Measurements from ENCODE around the gene POLR3G. TPM values are rescaled to one million over a fixed set of nuclear protein-coding genes. Genes with fewer than 3 reads are reported as not detected.

The POLR3G gene
- total RNA-seq, 1 donor from 2014 or later: 0.52 TPM

DNA sequence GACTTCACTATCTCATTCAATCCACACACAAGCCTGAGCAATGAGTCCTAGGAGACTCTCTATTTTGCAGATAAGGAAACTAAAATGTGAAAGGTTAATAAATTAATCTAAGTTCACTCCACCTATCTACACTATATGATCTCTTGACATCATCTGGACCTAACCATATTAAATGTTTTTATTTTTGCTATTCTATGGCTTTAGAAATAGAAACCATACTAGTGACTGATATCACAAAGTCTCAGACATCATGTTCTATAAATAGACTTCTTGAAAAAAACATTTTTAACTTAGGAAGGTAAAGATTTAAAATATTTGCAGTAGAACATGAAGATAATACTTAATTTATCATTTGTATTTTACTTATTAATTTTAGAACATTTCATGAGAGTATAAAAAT, 74.6 kb downstream of the POLR3G start:
- H3K9me3 ChIP-seq (ENCODE audit: control insufficient read depth in 3 of 3, low read length in 3 of 3): no peaks in the 10 kb centered on the region
- peaks cover 0 to 3% (median 3%) of the 10 kb centered on the region in 3 donors for H3K27me3 ChIP-seq (ENCODE audit: control insufficient read depth in 3 of 3, insufficient read depth in 3 of 3, low read length in 3 of 3)
- H3K4me3 ChIP-seq (ENCODE audit: low read length in 3 of 3): no peak overlapping the region
- H3K9ac ChIP-seq (ENCODE audit: low read depth in 1 of 3, low read length in 3 of 3): no peak overlapping the region
- H3K36me3 ChIP-seq (ENCODE audit: control insufficient read depth in 3 of 3, insufficient read depth in 3 of 3, low read length in 3 of 3): no peaks in the 10 kb centered on the region
- H3K4me1 ChIP-seq (ENCODE audit: control insufficient read depth in 3 of 3, insufficient read depth in 3 of 3, low read length in 3 of 3): no peaks in the 10 kb centered on the region
- H3K27ac ChIP-seq (ENCODE audit: low read depth, low read length): no peak overlapping the region

DNA sequence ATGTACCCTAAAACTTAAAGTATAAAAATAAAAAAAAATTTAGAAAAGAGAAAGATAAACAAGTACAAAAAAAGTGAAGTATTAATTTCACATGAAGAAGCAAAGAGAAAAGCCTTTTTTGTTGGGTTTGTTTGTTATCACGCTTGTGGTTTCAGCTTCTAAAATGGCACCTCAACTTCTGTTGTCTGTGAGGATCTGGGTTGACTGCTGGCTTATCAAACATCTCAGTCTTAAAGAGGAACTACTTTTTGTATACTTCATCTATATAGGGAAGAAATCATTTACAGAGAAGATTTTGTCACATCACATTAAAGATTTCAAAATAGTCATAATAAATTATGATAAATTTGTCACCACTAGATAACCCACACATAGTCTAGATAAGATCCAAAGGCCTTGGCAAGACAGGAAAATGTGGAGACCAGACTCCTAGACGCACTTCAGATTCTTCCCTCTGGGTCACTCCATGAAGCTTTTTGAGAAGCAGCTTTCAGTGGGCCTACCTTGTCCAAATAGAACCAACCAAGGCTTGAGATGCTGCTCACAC, 75.1 kb downstream of the POLR3G start:
- H3K9ac ChIP-seq (ENCODE audit: low read depth in 1 of 3, low read length in 3 of 3): no peak overlapping the region

DNA sequence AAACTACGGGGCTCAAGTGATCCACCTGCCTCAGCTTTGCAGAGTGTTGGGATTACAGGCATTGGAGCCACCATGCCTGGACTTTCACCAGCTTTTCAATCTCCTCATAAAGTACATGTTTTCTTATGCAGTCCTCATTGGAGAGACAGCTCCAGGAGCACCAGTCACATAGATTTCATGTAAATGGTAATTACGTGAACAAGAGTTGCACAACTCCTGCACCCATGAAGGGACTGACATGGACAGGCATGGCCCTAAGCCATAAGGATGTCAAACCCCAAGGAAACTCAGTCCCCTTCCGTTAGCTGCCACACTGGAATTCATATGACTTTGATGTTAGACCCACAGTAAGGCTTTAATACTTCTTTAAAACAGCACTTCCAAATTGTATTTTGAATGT, 76.3 kb downstream of the POLR3G start:
- H3K36me3 ChIP-seq (ENCODE audit: control insufficient read depth in 3 of 3, insufficient read depth in 3 of 3, low read length in 3 of 3): no peaks in the 10 kb centered on the region
- peaks cover 0 to 5% (median 0%) of the 10 kb centered on the region in 3 donors for H3K27me3 ChIP-seq (ENCODE audit: control insufficient read depth in 3 of 3, insufficient read depth in 3 of 3, low read length in 3 of 3)
- no peak overlapping the region for H3K9ac ChIP-seq (ENCODE audit: low read depth in 1 of 3, low read length in 3 of 3)
- H3K4me1 ChIP-seq (ENCODE audit: control insufficient read depth in 3 of 3, insufficient read depth in 3 of 3, low read length in 3 of 3): no peaks in the 10 kb centered on the region
- H3K9me3 ChIP-seq (ENCODE audit: control insufficient read depth in 3 of 3, low read length in 3 of 3): no peaks in the 10 kb centered on the region
- H3K27ac ChIP-seq (ENCODE audit: low read depth, low read length): no peak overlapping the region
- no peak overlapping the region for H3K4me3 ChIP-seq (ENCODE audit: low read length in 3 of 3)

More for the DNA sequence above, 75.1 kb downstream of the POLR3G start:
- Histone ChIP-seq H3K9me3 (ENCODE audit: control insufficient read depth in 3 of 3, low read length in 3 of 3) (no peaks in the 10 kb centered on the region), H3K4me1 (ENCODE audit: control insufficient read depth in 3 of 3, insufficient read depth in 3 of 3, low read length in 3 of 3) (no peaks in the 10 kb centered on the region), H3K27ac (ENCODE audit: low read depth, low read length) (no peak overlapping the region), H3K27me3 (ENCODE audit: control insufficient read depth in 3 of 3, insufficient read depth in 3 of 3, low read length in 3 of 3) (peaks cover 0 to 5% (median 3%) of the 10 kb centered on the region in 3 donors), H3K36me3 (ENCODE audit: control insufficient read depth in 3 of 3, insufficient read depth in 3 of 3, low read length in 3 of 3) (no peaks in the 10 kb centered on the region), H3K4me3 (ENCODE audit: low read length in 3 of 3) (no peak overlapping the region)

DNA sequence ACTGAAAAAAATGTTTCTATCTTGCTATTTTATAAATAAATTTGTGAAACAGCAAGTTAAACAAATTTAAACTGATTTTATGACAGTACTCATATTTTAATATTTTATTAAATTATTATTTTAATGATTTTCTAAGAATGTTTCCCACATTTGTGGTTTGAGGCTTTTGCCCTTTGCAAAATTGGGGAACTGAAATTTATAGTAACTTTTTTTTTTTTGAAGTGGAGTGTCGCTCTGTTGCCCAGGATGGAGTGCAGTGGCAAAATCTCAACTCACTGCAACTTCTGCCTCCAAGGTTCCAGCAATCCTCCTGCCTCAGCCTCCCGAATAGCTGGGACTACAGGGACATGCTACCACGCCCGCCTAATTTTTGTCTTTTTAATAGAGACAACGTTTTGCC, 76.7 kb downstream of the POLR3G start:
- H3K36me3 ChIP-seq (ENCODE audit: control insufficient read depth in 3 of 3, insufficient read depth in 3 of 3, low read length in 3 of 3): no peaks in the 10 kb centered on the region
- no peak overlapping the region for H3K4me3 ChIP-seq (ENCODE audit: low read length in 3 of 3)
- no peaks in the 10 kb centered on the region for H3K9me3 ChIP-seq (ENCODE audit: control insufficient read depth in 3 of 3, low read length in 3 of 3)
- H3K9ac ChIP-seq (ENCODE audit: low read depth in 1 of 3, low read length in 3 of 3): no peak overlapping the region
- no peaks in the 10 kb centered on the region for H3K4me1 ChIP-seq (ENCODE audit: control insufficient read depth in 3 of 3, insufficient read depth in 3 of 3, low read length in 3 of 3)
- H3K27me3 ChIP-seq (ENCODE audit: control insufficient read depth in 3 of 3, insufficient read depth in 3 of 3, low read length in 3 of 3): peaks cover 0 to 5% (median 4%) of the 10 kb centered on the region in 3 donors
- no peak overlapping the region for H3K27ac ChIP-seq (ENCODE audit: low read depth, low read length)

DNA sequence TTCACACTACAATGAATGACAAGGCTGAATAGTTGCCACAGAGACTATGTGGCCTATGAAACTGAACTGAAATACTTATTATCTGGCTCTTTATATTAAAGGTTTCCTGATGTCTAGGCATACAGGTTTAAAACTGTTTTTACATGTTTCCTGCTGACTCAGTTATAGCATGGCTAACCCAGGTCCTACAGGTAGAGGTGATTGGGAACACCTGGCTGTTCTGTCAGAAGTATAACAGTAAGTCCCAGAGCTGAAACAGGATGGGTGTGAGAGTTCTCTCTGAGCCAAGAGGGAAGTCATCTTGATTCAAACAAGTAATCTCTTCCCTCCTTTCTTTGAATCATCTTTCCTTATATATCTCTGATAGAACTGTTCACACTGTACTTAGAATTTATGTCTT, 79.0 kb downstream of the POLR3G start:
- Histone ChIP-seq H3K27me3 (ENCODE audit: control insufficient read depth in 3 of 3, insufficient read depth in 3 of 3, low read length in 3 of 3) (peaks cover 16 to 23% (median 16%) of the 10 kb centered on the region in 3 donors), H3K9ac (ENCODE audit: low read depth in 1 of 3, low read length in 3 of 3) (no peak overlapping the region), H3K36me3 (ENCODE audit: control insufficient read depth in 3 of 3, insufficient read depth in 3 of 3, low read length in 3 of 3) (no peaks in the 10 kb centered on the region), H3K4me1 (ENCODE audit: control insufficient read depth in 3 of 3, insufficient read depth in 3 of 3, low read length in 3 of 3) (peaks cover 5 to 7% (median 6%) of the 10 kb centered on the region in 3 donors), H3K9me3 (ENCODE audit: control insufficient read depth in 3 of 3, low read length in 3 of 3) (no peaks in the 10 kb centered on the region), H3K4me3 (ENCODE audit: low read length in 3 of 3) (no peak overlapping the region), H3K27ac (ENCODE audit: low read depth, low read length) (no peak overlapping the region)

DNA sequence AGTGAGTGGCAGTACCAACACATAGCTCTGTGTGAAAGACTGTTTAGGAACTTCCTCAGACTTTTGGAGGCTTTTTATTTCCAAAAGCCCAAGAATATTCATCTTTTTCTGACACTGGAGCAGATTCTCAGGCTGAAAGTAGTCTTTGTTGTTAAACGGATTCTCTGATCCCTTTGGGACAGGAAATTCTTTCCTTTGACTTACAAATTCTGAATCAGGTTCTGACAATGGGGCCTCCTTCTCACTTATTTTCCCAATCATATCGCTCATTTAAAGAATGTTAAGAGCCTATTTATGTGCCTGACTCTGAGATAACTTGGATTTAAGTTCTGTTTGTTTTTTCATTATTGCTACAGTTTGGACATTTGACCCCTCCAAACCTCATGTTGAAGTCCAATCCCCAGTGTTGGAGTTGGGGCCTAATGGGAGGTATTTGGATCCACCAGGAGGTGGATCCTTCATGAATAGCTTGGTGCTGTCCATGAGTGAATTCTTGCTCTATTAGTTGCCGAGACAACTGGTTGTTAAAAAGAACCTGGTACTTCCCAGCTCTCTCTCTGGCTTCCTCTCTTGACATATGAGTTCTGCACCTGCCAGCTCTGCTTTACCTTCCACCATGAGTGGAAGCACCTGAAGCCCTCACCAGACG, 79.8 kb downstream of the POLR3G start:
- Histone ChIP-seq H3K27ac (ENCODE audit: low read depth, low read length) (no peak overlapping the region), H3K36me3 (ENCODE audit: control insufficient read depth in 3 of 3, insufficient read depth in 3 of 3, low read length in 3 of 3) (no peaks in the 10 kb centered on the region), H3K9ac (ENCODE audit: low read depth in 1 of 3, low read length in 3 of 3) (no peak overlapping the region), H3K4me1 (ENCODE audit: control insufficient read depth in 3 of 3, insufficient read depth in 3 of 3, low read length in 3 of 3) (peaks cover 5 to 8% (median 8%) of the 10 kb centered on the region in 3 donors), H3K9me3 (ENCODE audit: control insufficient read depth in 3 of 3, low read length in 3 of 3) (no peaks in the 10 kb centered on the region), H3K27me3 (ENCODE audit: control insufficient read depth in 3 of 3, insufficient read depth in 3 of 3, low read length in 3 of 3) (peaks cover 20 to 28% (median 21%) of the 10 kb centered on the region in 3 donors), H3K4me3 (ENCODE audit: low read length in 3 of 3) (no peak overlapping the region)

DNA sequence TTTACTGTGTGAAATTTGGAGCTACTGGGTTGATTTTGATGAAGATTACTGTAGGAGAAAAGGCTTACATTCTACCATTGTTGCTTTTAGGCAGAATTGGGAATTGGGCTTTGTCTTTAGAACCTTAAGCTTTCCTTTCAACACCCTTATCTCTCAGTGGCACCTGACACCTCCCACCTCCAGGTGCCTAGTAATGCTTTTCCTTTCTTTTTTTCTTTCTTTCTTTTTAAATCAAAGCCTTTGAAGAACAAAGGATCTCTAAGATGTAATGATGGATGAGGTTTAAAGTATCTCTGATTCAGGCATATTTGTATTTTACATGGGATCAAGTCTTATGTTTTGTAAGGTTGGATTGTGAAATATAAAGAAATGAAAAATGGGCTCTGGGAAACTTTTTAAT, 81.0 kb downstream of the POLR3G start:
- Histone ChIP-seq H3K9me3 (ENCODE audit: control insufficient read depth in 3 of 3, low read length in 3 of 3) (no peaks in the 10 kb centered on the region), H3K36me3 (ENCODE audit: control insufficient read depth in 3 of 3, insufficient read depth in 3 of 3, low read length in 3 of 3) (no peaks in the 10 kb centered on the region), H3K4me1 (ENCODE audit: control insufficient read depth in 3 of 3, insufficient read depth in 3 of 3, low read length in 3 of 3) (peaks cover 5 to 8% (median 8%) of the 10 kb centered on the region in 3 donors), H3K9ac (ENCODE audit: low read depth in 1 of 3, low read length in 3 of 3) (no peak overlapping the region), H3K27ac (ENCODE audit: low read depth, low read length) (no peak overlapping the region), H3K4me3 (ENCODE audit: low read length in 3 of 3) (no peak overlapping the region), H3K27me3 (ENCODE audit: control insufficient read depth in 3 of 3, insufficient read depth in 3 of 3, low read length in 3 of 3) (peaks cover 21 to 28% (median 25%) of the 10 kb centered on the region in 3 donors)

DNA sequence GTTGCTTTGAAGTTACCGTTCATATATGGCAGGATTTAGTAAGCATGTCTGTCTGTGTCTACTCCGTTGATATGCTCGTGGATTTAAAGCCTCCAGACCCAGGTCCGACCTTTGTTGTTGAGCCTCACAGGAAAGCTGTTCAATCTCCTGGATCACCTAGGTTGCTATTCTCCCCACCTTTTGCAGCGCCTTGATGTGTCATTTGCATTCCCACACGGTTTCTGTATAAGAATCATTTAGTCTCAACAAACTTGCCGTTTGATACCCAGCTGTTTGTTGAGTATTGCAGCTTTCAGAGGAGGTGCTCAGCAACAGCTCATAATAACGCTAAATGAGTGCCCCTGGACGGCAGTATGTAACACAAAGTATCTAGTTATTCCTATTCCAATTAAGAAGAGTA, 82.7 kb downstream of the POLR3G start:
- Histone ChIP-seq H3K9ac (ENCODE audit: low read depth in 1 of 3, low read length in 3 of 3) (no peak overlapping the region), H3K4me3 (ENCODE audit: low read length in 3 of 3) (no peak overlapping the region), H3K9me3 (ENCODE audit: control insufficient read depth in 3 of 3, low read length in 3 of 3) (no peaks in the 10 kb centered on the region), H3K36me3 (ENCODE audit: control insufficient read depth in 3 of 3, insufficient read depth in 3 of 3, low read length in 3 of 3) (no peaks in the 10 kb centered on the region), H3K4me1 (ENCODE audit: control insufficient read depth in 3 of 3, insufficient read depth in 3 of 3, low read length in 3 of 3) (peaks cover 5 to 8% (median 8%) of the 10 kb centered on the region in 3 donors), H3K27ac (ENCODE audit: low read depth, low read length) (no peak overlapping the region), H3K27me3 (ENCODE audit: control insufficient read depth in 3 of 3, insufficient read depth in 3 of 3, low read length in 3 of 3) (peaks cover 21 to 37% (median 28%) of the 10 kb centered on the region in 3 donors)

DNA sequence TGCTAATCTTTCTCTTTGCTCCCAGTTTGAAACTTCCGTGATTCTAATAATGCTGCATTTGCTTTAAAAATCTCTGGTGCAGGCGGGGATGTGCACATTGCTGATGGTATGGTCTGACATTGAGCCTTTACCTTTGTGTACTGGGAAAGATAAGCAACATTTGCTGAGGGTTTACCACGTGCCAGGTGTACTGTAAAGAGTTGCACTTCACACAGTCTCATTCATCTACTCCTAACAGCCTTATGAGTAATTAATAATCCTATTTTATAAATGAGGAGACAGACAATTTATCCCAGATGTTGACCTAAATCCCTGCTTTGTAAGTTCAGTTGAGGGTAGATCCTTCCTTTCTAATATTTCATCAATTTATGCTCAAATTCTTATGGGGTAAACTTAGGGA, 83.2 kb downstream of the POLR3G start:
- H3K9me3 ChIP-seq (ENCODE audit: control insufficient read depth in 3 of 3, low read length in 3 of 3): no peaks in the 10 kb centered on the region
- H3K4me3 ChIP-seq (ENCODE audit: low read length in 3 of 3): peak overlapping the region in 1 of 3 donors; percentile 47
- H3K27me3 ChIP-seq (ENCODE audit: control insufficient read depth in 3 of 3, insufficient read depth in 3 of 3, low read length in 3 of 3): peaks cover 21 to 38% (median 28%) of the 10 kb centered on the region in 3 donors
- no peak overlapping the region for H3K9ac ChIP-seq (ENCODE audit: low read depth in 1 of 3, low read length in 3 of 3)
- peaks cover 5 to 8% (median 8%) of the 10 kb centered on the region in 3 donors for H3K4me1 ChIP-seq (ENCODE audit: control insufficient read depth in 3 of 3, insufficient read depth in 3 of 3, low read length in 3 of 3)
- H3K36me3 ChIP-seq (ENCODE audit: control insufficient read depth in 3 of 3, insufficient read depth in 3 of 3, low read length in 3 of 3): no peaks in the 10 kb centered on the region
- no peak overlapping the region for H3K27ac ChIP-seq (ENCODE audit: low read depth, low read length)

DNA sequence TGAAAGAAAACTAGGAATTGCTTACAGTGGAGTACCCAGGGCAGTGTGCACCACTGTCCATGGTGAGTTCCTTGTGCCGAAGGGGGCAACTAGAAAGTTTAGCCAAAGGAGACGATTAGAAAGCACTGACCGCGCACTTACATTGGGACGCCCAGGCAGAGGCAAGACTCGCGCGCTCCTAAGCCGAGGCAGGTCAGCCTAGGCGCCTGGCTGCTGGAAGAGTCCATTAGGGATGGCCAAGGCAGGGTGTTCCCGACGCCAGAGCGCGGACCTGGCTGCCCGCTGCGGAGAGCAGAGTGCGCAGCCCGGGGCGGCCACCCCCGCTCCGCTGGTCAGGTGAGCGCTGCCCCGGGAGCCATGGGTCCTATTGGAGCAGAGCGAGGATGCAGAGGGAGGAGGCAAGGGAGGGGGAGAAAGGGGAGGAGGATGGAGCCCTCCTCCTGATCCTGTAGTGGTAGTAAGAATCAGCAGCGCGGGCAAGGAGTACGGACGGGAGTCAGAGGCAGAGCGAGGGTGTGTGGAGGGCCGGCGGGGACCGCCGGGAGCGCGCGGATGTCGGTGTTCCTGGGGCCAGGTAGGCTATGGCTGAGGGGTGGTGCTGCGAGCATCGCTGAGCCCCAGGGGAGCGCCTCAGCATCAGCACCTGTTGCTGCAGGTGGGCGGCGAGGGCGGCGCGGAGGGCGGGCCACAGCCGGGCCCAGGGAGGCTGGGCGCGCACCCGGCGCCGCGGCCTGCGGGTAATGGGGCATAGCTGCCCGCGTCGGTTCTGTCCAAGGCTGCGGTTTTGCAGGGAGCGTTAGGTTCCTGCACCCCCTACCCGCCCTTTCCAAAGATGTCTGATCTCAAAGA, 83.9 kb downstream of the POLR3G start, which contains the start of gene ADGRV1:
Gene ADGRV1 (plus strand): TSS at position 454 of the 849 bp plus-strand sequence. CDS start 99 bp downstream, at position 553.
- no peak within 1 kb of the TSS for H3K9ac ChIP-seq (ENCODE audit: low read depth in 1 of 3, low read length in 3 of 3)

More for the DNA sequence above, 83.9 kb downstream of the POLR3G start, which contains the start of gene ADGRV1:
- H3K9me3 ChIP-seq (ENCODE audit: control insufficient read depth in 3 of 3, low read length in 3 of 3): no peaks in the 10 kb centered on the region
- H3K4me3 ChIP-seq (ENCODE audit: low read length in 3 of 3): peak within 1 kb of the TSS; percentile 19 to 57 (median 47)
- no peak within 1 kb of the TSS for H3K27ac ChIP-seq (ENCODE audit: low read depth, low read length)
- H3K27me3 ChIP-seq (ENCODE audit: control insufficient read depth in 3 of 3, insufficient read depth in 3 of 3, low read length in 3 of 3): peaks cover 21 to 38% (median 28%) of the 10 kb centered on the region in 3 donors
- no peaks in the 10 kb centered on the region for H3K36me3 ChIP-seq (ENCODE audit: control insufficient read depth in 3 of 3, insufficient read depth in 3 of 3, low read length in 3 of 3)
- peaks cover 5 to 8% (median 8%) of the 10 kb centered on the region in 3 donors for H3K4me1 ChIP-seq (ENCODE audit: control insufficient read depth in 3 of 3, insufficient read depth in 3 of 3, low read length in 3 of 3)

Measured in skeletal muscle tissue (tissue), 4 donors.